ENCODE data around the gene MOK.

GRCh38 chr14:102348376-102348775 lies 43.4 kb upstream of the MOK start:
- TF ChIP-seq CTCF (IDR thresholded peaks at IDR 0.05) (no peak), POLR2AphosphoS5 (IDR thresholded peaks at IDR 0.05) (no peak)
